Activated B cell treated with CpG ODN at 0.5 μM for 24 hours (primary cell): ENCODE data around the gene RHEB. TPM values are rescaled to one million over a fixed set of nuclear protein-coding genes. Genes with fewer than 3 reads are reported as not detected.
"Not testable (repeated sequence)": the region's sequence is repeated elsewhere in the genome, so short reads cannot be mapped to it uniquely, and the experiment has no call there.

Source experiments
- ATAC-seq: fragments of 200-7000 bp; cut with Tn5 transposase; one replicate; pipeline ENCODE4 v1.10.0; 2021; ENCODE audit warnings: low read depth, mild to moderate bottlenecking, moderate library complexity
- CTCF ChIA-PET: fragments of 350-600 bp; sonication (Branson Sonifier 250); formaldehyde crosslinking; loops from one replicate; lab custom pipeline; 2021; ENCODE audit warnings: antibody characterized with exemption; lab: Charles Lee
- POLR2A ChIA-PET: fragments of 350-600 bp; sonication (Branson Sonifier 250); formaldehyde crosslinking; loops from one replicate; lab custom pipeline; 2021; ENCODE audit warnings: antibody characterized with exemption; lab: Charles Lee
- DNase-seq: peaks from one replicate; pipeline ENCODE4 v3.0.0; 2022
- H3K27ac Mint-ChIP-seq: one replicate; pipeline ENCODE4 v1.8.0; 2020; ENCODE audit warnings: mixed read lengths
- H3K27me3 Mint-ChIP-seq: one replicate; pipeline ENCODE4 v1.8.0; 2021; ENCODE audit warnings: mixed read lengths
- H3K36me3 Mint-ChIP-seq: one replicate; pipeline ENCODE4 v1.8.0; 2021; ENCODE audit warnings: low read depth, mixed read lengths
- H3K4me1 Mint-ChIP-seq: one replicate; pipeline ENCODE4 v1.8.0; 2021; ENCODE audit warnings: mixed read lengths
- H3K4me3 Mint-ChIP-seq: one replicate; pipeline ENCODE4 v1.8.0; 2020; ENCODE audit warnings: mild to moderate bottlenecking, mixed read lengths
- H3K9me3 Mint-ChIP-seq: one replicate; pipeline ENCODE4 v1.8.0; 2020; ENCODE audit warnings: mixed read lengths
- CTCF ChIP-seq: fragments of 200-600 bp; IDR thresholded peaks from one replicate; pipeline ENCODE4 v1.8.0; 2022; ENCODE audit warnings: antibody characterized with exemption, mild to moderate bottlenecking
- intact Hi-C: fragments of 100-400 bp; cut with micrococcal nuclease; formaldehyde crosslinking; loops from one replicate; pipeline ENCODE4 v1.15.1; 2024
- total RNA-seq: library from RNA; stranded (reverse); gene quantifications from 2 replicates; pipeline ENCODE4 v1.2.3, GENCODE V29; 2022

Gene RHEB
- total RNA-seq, 1 donor from 2014 or later: 32.8 TPM

DNA sequence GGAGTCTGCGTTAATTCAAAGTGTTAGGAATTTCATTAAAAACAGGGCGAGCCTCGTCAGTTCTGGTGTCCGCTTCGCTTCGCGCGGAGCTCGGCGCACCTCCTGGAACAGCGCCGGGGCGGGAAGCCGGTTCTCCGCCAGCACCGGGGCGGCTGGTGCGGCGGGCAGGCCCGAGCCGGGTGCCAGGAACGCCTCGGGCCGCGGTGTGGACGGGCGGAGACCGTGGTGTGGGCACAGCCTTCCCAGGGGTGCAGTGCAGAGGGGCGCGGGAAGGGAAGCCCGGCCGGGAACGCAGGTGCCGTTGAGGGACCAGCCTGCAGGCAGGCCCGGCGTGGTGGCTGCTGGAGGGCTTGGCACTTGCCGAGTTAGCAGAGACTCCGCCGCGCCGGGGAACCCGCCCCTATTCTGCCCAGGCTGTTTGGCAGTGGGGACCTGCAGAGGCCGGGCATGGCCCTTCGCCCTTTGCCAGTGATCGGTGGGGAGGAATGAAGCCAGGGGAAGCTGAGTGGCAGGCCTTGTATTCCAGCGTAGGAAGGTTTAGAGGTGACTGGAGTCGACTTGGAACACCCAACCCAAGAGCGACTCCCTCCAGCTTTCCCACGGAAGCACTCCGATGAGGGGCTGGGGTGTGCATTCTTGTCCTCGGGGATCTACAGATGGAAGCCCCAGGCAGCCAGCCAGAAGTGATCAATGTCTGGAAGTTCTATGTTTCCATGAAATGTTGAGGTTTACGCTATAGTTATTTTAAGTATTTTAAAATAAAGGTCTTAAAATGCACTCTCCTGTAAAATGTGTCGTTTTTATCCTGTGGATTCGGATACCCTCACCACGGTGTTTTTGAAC is 945 bp upstream of the RHEB start:
- DNase-seq: peak; percentile 44
- ATAC-seq: no peak
- Mint-ChIP-seq H3K4me1 (peaks cover 32% of the 10 kb centered on the region), H3K36me3 (peaks cover 9% of the 10 kb centered on the region), H3K9me3 (no peaks in the 10 kb centered on the region), H3K27ac (peak overlapping the region; percentile 98), H3K4me3 (peak overlapping the region; percentile 94), H3K27me3 (no peaks in the 10 kb centered on the region)
- TF ChIP-seq CTCF: no peak
- intact Hi-C loops: loop anchor here (1.0 to 5.0 kb wide), 6 partner anchors 113 to 1242 kb away; partner anchors contain the start of gene XRCC2
- ChIA-PET CTCF (interaction anchor here (1.4 kb wide), 2 partner anchors 73 to 112 kb away, joined by 5 to 7 read pairs; no protein-coding TSS in a partner anchor), POLR2A (interaction anchor here (0.6 to 2.7 kb wide), 14 partner anchors 12 to 943 kb away, joined by 3 to 34 read pairs (median 4); partner anchors contain the start of genes ABCF2, CHPF2 and NUB1)

DNA sequence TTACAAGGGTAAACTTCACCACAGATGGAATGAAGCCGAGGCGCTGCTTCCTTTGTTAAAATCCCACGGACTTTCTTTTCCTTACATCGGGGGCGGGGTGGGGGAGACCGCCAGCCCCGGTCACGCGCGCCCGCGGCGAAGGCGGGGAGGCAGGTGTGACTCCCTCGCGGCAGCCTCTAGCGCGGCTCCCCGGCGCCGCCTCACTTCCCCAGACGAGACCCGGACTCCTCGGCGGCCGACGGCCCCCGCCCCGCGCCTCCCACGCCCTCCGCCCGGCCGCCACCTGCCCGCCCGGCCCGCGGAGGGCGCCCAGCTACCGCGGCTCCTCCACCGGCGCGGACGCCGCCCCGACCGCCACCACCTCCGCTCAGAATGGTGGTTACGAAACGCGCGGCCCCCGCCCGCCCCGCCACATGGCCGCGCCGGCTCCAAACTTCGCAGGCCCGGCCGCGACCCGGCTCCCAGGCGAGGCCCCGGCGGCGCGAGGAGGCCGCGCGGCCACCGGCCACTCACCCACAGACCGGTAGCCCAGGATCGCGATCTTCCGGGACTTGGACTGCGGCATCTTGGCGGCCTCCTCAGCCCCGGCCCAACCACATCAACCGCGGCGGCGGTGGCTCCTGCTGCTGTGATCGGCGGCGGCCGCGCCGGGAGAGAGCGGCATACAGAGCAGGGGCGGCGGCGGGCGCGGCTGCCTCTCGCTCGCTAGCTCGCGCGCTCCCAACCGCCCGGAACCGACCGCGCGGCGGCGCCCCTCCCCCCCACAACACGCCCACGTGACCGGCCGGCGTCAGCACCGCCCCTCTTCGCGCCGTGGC is 539 bp downstream of the RHEB start:
- Mint-ChIP-seq H3K4me1 (peaks cover 45% of the 10 kb centered on the region), H3K27ac (peak overlapping the region; percentile 98), H3K4me3 (peak overlapping the region; percentile 94), H3K36me3 (peaks cover 13% of the 10 kb centered on the region)
- DNase-seq: peak; percentile 69
- ChIA-PET POLR2A (interaction anchor here (0.6 to 2.7 kb wide), 13 partner anchors 11 to 639 kb away, joined by 3 to 34 read pairs (median 4); partner anchors contain the start of genes ABCF2, CHPF2 and NUB1), CTCF (interaction anchor here (1.4 kb wide), 2 partner anchors 71 to 114 kb away, joined by 5 to 7 read pairs; no protein-coding TSS in a partner anchor)
- not testable (repeated sequence) for H3K27me3 Mint-ChIP-seq, H3K9me3 Mint-ChIP-seq
- ATAC-seq: peak; percentile 58
- intact Hi-C loops: loop anchor here (2.0 to 10.0 kb wide), 6 partner anchors 42 to 1194 kb away; partner anchors contain the start of genes ABCF2, ACTR3C and LRRC61

DNA sequence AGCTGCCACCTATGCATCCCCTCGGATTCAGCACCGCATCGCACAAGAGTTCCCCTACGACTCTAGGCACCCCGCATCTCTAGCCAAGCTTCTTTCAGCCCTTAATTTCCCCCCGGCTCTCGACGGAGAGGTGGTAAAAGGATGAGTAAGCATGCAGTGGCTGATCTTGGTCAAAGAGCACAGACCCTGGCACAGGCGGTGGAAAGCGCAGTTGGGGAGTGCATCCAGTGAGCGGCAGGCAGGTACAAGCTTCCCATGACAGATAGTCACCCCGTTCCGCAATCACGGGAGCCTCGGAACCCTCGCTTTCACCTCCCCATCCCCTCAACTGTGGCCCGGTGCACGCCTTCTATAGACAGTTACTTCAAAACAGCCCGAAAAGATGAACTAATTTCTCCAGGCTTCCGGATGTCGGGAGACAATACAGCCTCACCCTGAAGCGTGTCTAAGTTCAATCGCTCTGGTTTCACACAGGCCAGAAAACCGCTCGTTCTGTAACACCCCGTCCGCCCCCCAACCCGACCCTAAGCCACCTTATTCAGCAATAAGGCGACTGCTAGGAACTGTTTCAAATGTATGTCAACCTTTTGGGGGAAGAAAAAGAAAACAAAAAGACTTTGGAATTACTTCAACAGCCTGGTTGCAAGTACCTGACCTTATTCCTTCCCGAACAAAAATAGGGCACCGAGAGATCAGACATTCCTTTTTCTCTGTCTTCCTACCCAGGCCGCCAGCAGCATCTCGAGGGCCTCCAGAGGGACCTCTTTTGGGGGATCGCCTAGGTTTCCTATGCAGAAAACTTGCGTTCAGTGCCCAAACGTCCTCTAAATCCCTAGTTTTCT is 1.4 kb downstream of the RHEB start:
- Mint-ChIP-seq H3K27ac (peak overlapping the region; percentile 87), H3K4me1 (peaks cover 47% of the 10 kb centered on the region), H3K27me3 (no peaks in the 10 kb centered on the region), H3K36me3 (peaks cover 18% of the 10 kb centered on the region), H3K4me3 (peak overlapping the region; percentile 89), H3K9me3 (no peaks in the 10 kb centered on the region)
- ChIA-PET POLR2A (interaction anchor here (0.7 to 2.7 kb wide), 4 partner anchors 45 to 115 kb away, joined by 3 to 34 read pairs (median 4); no protein-coding TSS in a partner anchor), CTCF (interaction anchor here (1.1 kb wide), 1 partner anchor 240 kb away, joined by 3 read pairs; no protein-coding TSS in a partner anchor)
- intact Hi-C loops: loop anchor here (2.0 to 10.0 kb wide), 6 partner anchors 42 to 1194 kb away; partner anchors contain the start of genes ABCF2, ACTR3C and LRRC61
- TF ChIP-seq CTCF: no peak
- DNase-seq (peak; percentile 33), ATAC-seq (no peak)

GRCh38 chr7:151517601-151518104 is 2.0 kb downstream of the RHEB start:
- DNase-seq (no peak), ATAC-seq (no peak)
- Mint-ChIP-seq H3K27ac (peak overlapping the region; percentile 87), H3K4me3 (peak overlapping the region; percentile 89), H3K4me1 (peaks cover 50% of the 10 kb centered on the region), H3K27me3 (no peaks in the 10 kb centered on the region), H3K9me3 (no peaks in the 10 kb centered on the region), H3K36me3 (peaks cover 21% of the 10 kb centered on the region)
- ChIA-PET CTCF (interaction anchor here (1.1 kb wide), 1 partner anchor 241 kb away, joined by 3 read pairs; no protein-coding TSS in a partner anchor), POLR2A (interaction anchor here (0.7 to 1.1 kb wide), 2 partner anchors 45 to 116 kb away, joined by 3 to 4 read pairs; no protein-coding TSS in a partner anchor)
- intact Hi-C loops: loop anchor here (2.0 to 10.0 kb wide), 6 partner anchors 43 to 1193 kb away; partner anchors contain the start of genes ABCF2, ACTR3C and LRRC61
- TF ChIP-seq CTCF: no peak
